ENCODE data around the gene LUZP2.

Gene LUZP2

GRCh38 chr11:24708616-24709015 is 211.8 kb downstream of the LUZP2 start:
- in situ Hi-C loops (cut with MboI; ENCODE audit: low sequenced_read_pairs) = no loop called here

- in situ Hi-C loops (cut with MboI; ENCODE audit: low sequenced_read_pairs) = no loop called here
Observed at GRCh38 chr11:24709928-24710565, 213.2 kb downstream of the LUZP2 start.

- in situ Hi-C loops (cut with MboI; ENCODE audit: low sequenced_read_pairs) = no loop called here
Observed at GRCh38 chr11:24714601-24715000, 217.7 kb downstream of the LUZP2 start.

- in situ Hi-C loops (cut with MboI; ENCODE audit: low sequenced_read_pairs) = no loop called here
Observed at GRCh38 chr11:24716403-24716802, 219.6 kb downstream of the LUZP2 start.

- in situ Hi-C loops (cut with MboI; ENCODE audit: low sequenced_read_pairs) = no loop called here
Observed at GRCh38 chr11:24723231-24723630, 226.4 kb downstream of the LUZP2 start.

GRCh38 chr11:24731554-24731953 is 234.7 kb downstream of the LUZP2 start:
- in situ Hi-C loops (cut with MboI; ENCODE audit: low sequenced_read_pairs) = no loop called here

GRCh38 chr11:24734742-24735237 is 237.9 kb downstream of the LUZP2 start:
- in situ Hi-C loops (cut with MboI; ENCODE audit: low sequenced_read_pairs) = no loop called here

- in situ Hi-C loops (cut with MboI; ENCODE audit: low sequenced_read_pairs) = no loop called here
Observed at GRCh38 chr11:24738972-24739371, 242.1 kb downstream of the LUZP2 start.

- in situ Hi-C loops (cut with MboI; ENCODE audit: low sequenced_read_pairs) = no loop called here
Observed at GRCh38 chr11:24739637-24740036, 242.8 kb downstream of the LUZP2 start.

GRCh38 chr11:24747275-24748251 is 250.7 kb downstream of the LUZP2 start:
- in situ Hi-C loops (cut with MboI; ENCODE audit: low sequenced_read_pairs) = no loop called here

- in situ Hi-C loops (cut with MboI; ENCODE audit: low sequenced_read_pairs) = no loop called here
Observed at GRCh38 chr11:24748261-24748660, 251.4 kb downstream of the LUZP2 start.

- in situ Hi-C loops (cut with MboI; ENCODE audit: low sequenced_read_pairs) = no loop called here
Observed at GRCh38 chr11:24754406-24754805, 257.6 kb downstream of the LUZP2 start.

GRCh38 chr11:24755260-24755839 is 258.5 kb downstream of the LUZP2 start:
- in situ Hi-C loops (cut with MboI; ENCODE audit: low sequenced_read_pairs) = no loop called here

GRCh38 chr11:24759742-24760141 is 262.9 kb downstream of the LUZP2 start:
- in situ Hi-C loops (cut with MboI; ENCODE audit: low sequenced_read_pairs) = no loop called here

GRCh38 chr11:24760681-24761080 is 263.8 kb downstream of the LUZP2 start:
- in situ Hi-C loops (cut with MboI; ENCODE audit: low sequenced_read_pairs) = no loop called here

GRCh38 chr11:24762076-24762475 is 265.2 kb downstream of the LUZP2 start:
- in situ Hi-C loops (cut with MboI; ENCODE audit: low sequenced_read_pairs) = no loop called here

GRCh38 chr11:24767411-24767810 is 270.6 kb downstream of the LUZP2 start:
- in situ Hi-C loops (cut with MboI; ENCODE audit: low sequenced_read_pairs) = no loop called here

GRCh38 chr11:24773322-24773721 is 276.5 kb downstream of the LUZP2 start:
- in situ Hi-C loops (cut with MboI; ENCODE audit: low sequenced_read_pairs) = no loop called here

GRCh38 chr11:24779791-24780190 is 282.9 kb downstream of the LUZP2 start:
- in situ Hi-C loops (cut with MboI; ENCODE audit: low sequenced_read_pairs) = no loop called here

- in situ Hi-C loops (cut with MboI; ENCODE audit: low sequenced_read_pairs) = no loop called here
Observed at GRCh38 chr11:24781288-24781687, 284.4 kb downstream of the LUZP2 start.

GRCh38 chr11:24793479-24793878 is 296.6 kb downstream of the LUZP2 start:
- in situ Hi-C loops (cut with MboI; ENCODE audit: low sequenced_read_pairs) = no loop called here

GRCh38 chr11:24794064-24794463 is 297.2 kb downstream of the LUZP2 start:
- in situ Hi-C loops (cut with MboI; ENCODE audit: low sequenced_read_pairs) = no loop called here

Measured in HL-60/S4 treated with phorbol 12-myristate 13-acetate at 8.2 ng/mL for 4 days and 3 days (cell line).